ENCODE measurements around the gene PBX1.

DNA sequence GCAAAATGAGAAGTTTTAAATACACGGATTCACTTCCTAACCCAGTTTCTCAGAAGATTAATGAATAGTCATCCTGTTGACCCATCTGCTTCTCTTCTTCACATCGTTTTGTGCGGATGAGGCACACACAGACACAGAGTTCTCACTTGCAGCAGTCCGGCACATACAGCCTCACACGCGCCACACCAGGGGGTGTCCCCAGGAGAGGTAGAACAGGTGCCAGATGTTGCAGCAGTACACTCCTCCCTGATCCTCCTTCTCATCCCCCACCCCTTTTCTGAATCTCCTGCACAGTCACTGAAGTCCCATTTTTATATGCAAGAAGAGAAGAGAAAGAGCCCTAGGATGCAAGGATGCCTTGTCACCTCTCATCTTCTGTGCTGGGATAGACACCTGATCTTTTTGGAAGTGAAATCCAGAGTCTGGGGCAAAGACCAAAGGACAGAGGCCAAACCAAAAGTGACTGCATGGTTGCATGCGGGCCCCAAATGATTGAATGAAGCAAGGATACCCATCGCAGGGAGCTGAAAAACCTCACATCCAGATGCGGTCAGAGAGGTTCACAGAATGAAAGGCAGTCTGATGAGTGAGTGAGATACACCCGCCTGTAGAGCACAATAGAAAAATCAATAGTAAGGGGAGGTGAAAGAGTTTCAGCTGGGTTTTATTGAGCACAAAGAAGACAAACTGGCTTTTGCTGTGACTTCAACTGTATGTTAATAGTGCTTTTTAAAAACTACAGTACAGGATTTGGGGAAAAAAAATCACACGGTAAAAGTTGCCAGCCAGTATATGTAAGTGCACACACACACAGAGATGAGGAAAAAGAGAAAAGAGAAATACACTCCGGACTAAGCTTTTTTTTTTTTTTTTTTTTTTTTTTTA is 28.9 kb downstream of the PBX1 start:
- TF ChIP-seq, protein P1, sequence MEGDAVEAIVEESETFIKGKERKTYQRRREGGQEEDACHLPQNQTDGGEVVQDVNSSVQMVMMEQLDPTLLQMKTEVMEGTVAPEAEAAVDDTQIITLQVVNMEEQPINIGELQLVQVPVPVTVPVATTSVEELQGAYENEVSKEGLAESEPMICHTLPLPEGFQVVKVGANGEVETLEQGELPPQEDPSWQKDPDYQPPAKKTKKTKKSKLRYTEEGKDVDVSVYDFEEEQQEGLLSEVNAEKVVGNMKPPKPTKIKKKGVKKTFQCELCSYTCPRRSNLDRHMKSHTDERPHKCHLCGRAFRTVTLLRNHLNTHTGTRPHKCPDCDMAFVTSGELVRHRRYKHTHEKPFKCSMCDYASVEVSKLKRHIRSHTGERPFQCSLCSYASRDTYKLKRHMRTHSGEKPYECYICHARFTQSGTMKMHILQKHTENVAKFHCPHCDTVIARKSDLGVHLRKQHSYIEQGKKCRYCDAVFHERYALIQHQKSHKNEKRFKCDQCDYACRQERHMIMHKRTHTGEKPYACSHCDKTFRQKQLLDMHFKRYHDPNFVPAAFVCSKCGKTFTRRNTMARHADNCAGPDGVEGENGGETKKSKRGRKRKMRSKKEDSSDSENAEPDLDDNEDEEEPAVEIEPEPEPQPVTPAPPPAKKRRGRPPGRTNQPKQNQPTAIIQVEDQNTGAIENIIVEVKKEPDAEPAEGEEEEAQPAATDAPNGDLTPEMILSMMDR (IDR thresholded peaks at IDR 0.05) = no peak
- TF ChIP-seq EP300 (IDR thresholded peaks at IDR 0.05) (no peak), POLR2A (IDR thresholded peaks at IDR 0.05) (no peak), POLR2AphosphoS5 (IDR thresholded peaks at IDR 0.05) (no peak)

Data from sigmoid colon (tissue), 4 donors.